Measurements from ENCODE around the gene EXOC3L2. TPM values are rescaled to one million over a fixed set of nuclear protein-coding genes. Genes with fewer than 3 reads are reported as not detected.

Gene EXOC3L2
- total RNA-seq, 2 experiments from 2014 or later: not detected

DNA sequence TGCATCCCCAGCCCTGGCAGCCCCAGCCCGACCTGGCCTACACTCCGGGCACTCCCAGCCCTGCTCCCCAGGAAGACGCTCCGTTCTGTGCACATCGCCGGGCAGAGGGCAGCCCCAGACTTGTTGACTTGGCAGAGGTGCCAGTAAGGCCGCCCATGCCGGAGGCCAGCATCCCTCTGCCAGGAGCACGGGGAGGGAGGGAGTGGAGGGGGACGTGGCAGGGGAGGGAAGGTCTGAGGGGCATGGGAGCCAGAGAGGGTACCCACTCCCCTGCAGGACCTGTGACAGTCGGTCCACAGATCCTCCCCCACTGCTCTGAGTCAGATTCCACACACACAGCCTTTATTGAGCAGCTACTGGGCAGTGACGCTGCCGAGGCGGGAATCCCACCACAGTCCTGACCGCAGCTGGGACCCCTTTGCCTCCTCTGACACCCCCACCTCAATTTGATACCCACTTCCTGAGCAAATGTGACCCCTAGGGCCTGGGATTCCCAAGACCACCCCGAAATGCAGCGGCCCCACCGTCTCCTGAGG is 82.5 kb downstream of the EXOC3L2 start:
- Mint-ChIP-seq H3K27ac (no peak overlapping the region), H3K36me3 (ENCODE audit: low read depth) (no peaks in the 10 kb centered on the region), H3K9me3 (no peaks in the 10 kb centered on the region), H3K4me1 (ENCODE audit: low read depth) (peaks cover 19% of the 10 kb centered on the region), H3K27me3 (peaks cover 5% of the 10 kb centered on the region), H3K4me3 (no peak overlapping the region)
- DNase-seq (no peak), ATAC-seq (ENCODE audit: poor library complexity) (no peak)
- H3K4me3 ChIP-seq (ENCODE audit: low read length): no peak overlapping the region
- ChIA-PET POLR2A (no interaction called here), CTCF (no interaction called here)
- peaks cover 24% of the 10 kb centered on the region for H3K4me1 ChIP-seq (ENCODE audit: insufficient read depth, low read length)
- intact Hi-C loops (cut with DNase I, micrococcal nuclease): no loop called here
- peaks cover 2% of the 10 kb centered on the region for H3K36me3 ChIP-seq (ENCODE audit: insufficient read depth, low read length)
- TF ChIP-seq, protein P1, sequence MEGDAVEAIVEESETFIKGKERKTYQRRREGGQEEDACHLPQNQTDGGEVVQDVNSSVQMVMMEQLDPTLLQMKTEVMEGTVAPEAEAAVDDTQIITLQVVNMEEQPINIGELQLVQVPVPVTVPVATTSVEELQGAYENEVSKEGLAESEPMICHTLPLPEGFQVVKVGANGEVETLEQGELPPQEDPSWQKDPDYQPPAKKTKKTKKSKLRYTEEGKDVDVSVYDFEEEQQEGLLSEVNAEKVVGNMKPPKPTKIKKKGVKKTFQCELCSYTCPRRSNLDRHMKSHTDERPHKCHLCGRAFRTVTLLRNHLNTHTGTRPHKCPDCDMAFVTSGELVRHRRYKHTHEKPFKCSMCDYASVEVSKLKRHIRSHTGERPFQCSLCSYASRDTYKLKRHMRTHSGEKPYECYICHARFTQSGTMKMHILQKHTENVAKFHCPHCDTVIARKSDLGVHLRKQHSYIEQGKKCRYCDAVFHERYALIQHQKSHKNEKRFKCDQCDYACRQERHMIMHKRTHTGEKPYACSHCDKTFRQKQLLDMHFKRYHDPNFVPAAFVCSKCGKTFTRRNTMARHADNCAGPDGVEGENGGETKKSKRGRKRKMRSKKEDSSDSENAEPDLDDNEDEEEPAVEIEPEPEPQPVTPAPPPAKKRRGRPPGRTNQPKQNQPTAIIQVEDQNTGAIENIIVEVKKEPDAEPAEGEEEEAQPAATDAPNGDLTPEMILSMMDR (IDR thresholded peaks at IDR 0.05): no peak
- no peak overlapping the region for H3K27ac ChIP-seq (ENCODE audit: low read depth in 1 of 2, low read length in 2 of 2)
- no peaks in the 10 kb centered on the region for H3K27me3 ChIP-seq (ENCODE audit: control insufficient read depth in 1 of 2, insufficient read depth in 2 of 2, low read length in 2 of 2)
- no peaks in the 10 kb centered on the region for H3K9me3 ChIP-seq (ENCODE audit: control insufficient read depth in 1 of 2, insufficient read depth in 1 of 2, low read length in 2 of 2)

Other genes with a start within 250 kb of the EXOC3L2 start
- gene RELB, start 243.9 kb downstream of the EXOC3L2 start, total RNA-seq: 10 to 100 TPM; 91.6 to 92.5 TPM
- 100 to 1,000 TPM; 152 to 154 TPM for gene CLASRP, start 206.4 kb downstream of the EXOC3L2 start, total RNA-seq
- gene ZNF296, start 168.9 kb downstream of the EXOC3L2 start, total RNA-seq: 1 to 10 TPM; 2.0 to 2.4 TPM
- 1 to 10 TPM; 4.0 to 4.8 TPM for gene GEMIN7, start 166.1 kb downstream of the EXOC3L2 start, total RNA-seq
- gene PPP1R37, start 152.2 kb downstream of the EXOC3L2 start, total RNA-seq: 10 to 100 TPM; 17.2 to 19.6 TPM
- under 1 TPM; 0.73 to 0.91 TPM for gene NKPD1, start 84.4 kb downstream of the EXOC3L2 start, total RNA-seq
- 10 to 100 TPM; 32.0 to 38.8 TPM for gene TRAPPC6A, start 67.2 kb downstream of the EXOC3L2 start, total RNA-seq
- gene BLOC1S3, start 66.6 kb downstream of the EXOC3L2 start, total RNA-seq: 10 to 100 TPM; 14.7 to 18.8 TPM
- gene MARK4, start 5.9 kb upstream of the EXOC3L2 start, total RNA-seq: 10 to 100 TPM; 18.1 to 19.8 TPM
- not detected for gene CKM, start 77.5 kb upstream of the EXOC3L2 start, total RNA-seq
- not detected for gene KLC3, start 95.3 kb upstream of the EXOC3L2 start, total RNA-seq
- 1 to 10 TPM; 8.7 to 9.6 TPM for gene ERCC2, start 125.2 kb upstream of the EXOC3L2 start, total RNA-seq
- 1 to 10 TPM; 1.5 to 3.7 TPM for gene PPP1R13L, start 159.7 kb upstream of the EXOC3L2 start, total RNA-seq
- under 1 TPM; 0.16 to 0.28 TPM for gene POLR1G, start 161.2 kb upstream of the EXOC3L2 start, total RNA-seq
- 10 to 100 TPM; 32.5 to 32.6 TPM for gene ERCC1, start 178.5 kb upstream of the EXOC3L2 start, total RNA-seq
- 100 to 1,000 TPM; 422 to 424 TPM for gene FOSB, start 222.6 kb upstream of the EXOC3L2 start, total RNA-seq

Data from CD4-positive, alpha-beta T cell (primary cell).